ENCODE results near the gene SCTR. TPM values are rescaled to one million over a fixed set of nuclear protein-coding genes. Genes with fewer than 3 reads are reported as not detected.

Gene SCTR
- total RNA-seq, 1 donor from 2014 or later = not detected

DNA sequence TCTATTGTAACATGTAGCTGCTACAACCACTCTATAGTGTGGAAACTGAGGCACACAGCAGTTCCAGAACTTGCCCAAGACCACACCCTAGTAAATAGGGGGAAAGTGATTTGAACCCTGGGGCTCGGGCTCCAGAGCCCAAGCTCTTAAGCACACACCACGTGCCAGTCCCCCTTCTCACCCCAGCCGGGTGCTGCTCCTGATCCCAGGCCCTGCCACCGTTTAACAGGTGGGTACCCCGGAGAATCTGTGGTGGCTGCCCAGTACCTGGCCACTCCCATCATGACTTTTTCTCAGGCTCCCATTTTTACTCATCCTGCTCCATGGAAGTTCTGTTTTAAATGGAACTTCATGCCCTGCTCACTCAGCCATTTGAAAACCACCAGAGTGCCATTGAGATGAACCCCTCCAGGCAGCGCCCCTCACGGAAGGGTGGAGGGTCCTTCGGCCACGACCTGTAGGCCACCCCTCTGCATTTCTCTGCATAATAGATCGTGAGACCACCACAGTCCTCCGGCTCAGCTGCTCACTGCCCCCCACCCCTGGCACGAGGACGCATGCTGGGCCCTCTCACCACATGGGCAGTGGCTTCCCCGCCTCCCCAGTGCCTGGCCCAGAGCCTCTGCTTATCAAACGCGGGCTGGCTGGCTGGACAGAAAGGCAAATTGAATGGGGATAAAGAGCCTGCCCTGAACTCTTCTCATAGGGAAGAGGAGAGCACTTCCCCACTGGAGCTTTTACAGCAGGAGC is 50.5 kb downstream of the SCTR start:
- no peaks in the 10 kb centered on the region for H3K36me3 ChIP-seq
- H4K20me1 ChIP-seq (ENCODE audit: low read depth) = no peaks in the 10 kb centered on the region
- Mint-ChIP-seq H3K4me3 (no peak overlapping the region), H3K36me3 (no peaks in the 10 kb centered on the region), H3K9me3 (no peaks in the 10 kb centered on the region), H3K27ac (peak overlapping the region; percentile 79), H3K4me1 (peaks cover 23% of the 10 kb centered on the region), H3K27me3 (ENCODE audit: insufficient read depth, low read depth) (peaks cover 9% of the 10 kb centered on the region)
- H3K9me3 ChIP-seq (ENCODE audit: low read depth) = no peaks in the 10 kb centered on the region
- peaks cover 12% of the 10 kb centered on the region for H3K4me1 ChIP-seq
- no peaks in the 10 kb centered on the region for H3K27me3 ChIP-seq
- no peak overlapping the region for H3K9ac ChIP-seq
- H3K79me2 ChIP-seq (ENCODE audit: low read depth) = no peaks in the 10 kb centered on the region
- no peak overlapping the region for H3K4me3 ChIP-seq
- no peaks in the 10 kb centered on the region for H3F3A ChIP-seq (ENCODE audit: low read depth)
- H2AFZ ChIP-seq (replicated peaks) = no peak overlapping the region
- H3K27ac ChIP-seq = no peak overlapping the region
- no peak for DNase-seq (ENCODE audit: low spot score)
- no peak overlapping the region for H3K4me2 ChIP-seq
- TF ChIP-seq EZH2phosphoT487 (IDR thresholded peaks at IDR 0.05) = no peak
- TF ChIP-seq EZH2 (IDR thresholded peaks at IDR 0.05) = no peak
- TF ChIP-seq, protein P1, sequence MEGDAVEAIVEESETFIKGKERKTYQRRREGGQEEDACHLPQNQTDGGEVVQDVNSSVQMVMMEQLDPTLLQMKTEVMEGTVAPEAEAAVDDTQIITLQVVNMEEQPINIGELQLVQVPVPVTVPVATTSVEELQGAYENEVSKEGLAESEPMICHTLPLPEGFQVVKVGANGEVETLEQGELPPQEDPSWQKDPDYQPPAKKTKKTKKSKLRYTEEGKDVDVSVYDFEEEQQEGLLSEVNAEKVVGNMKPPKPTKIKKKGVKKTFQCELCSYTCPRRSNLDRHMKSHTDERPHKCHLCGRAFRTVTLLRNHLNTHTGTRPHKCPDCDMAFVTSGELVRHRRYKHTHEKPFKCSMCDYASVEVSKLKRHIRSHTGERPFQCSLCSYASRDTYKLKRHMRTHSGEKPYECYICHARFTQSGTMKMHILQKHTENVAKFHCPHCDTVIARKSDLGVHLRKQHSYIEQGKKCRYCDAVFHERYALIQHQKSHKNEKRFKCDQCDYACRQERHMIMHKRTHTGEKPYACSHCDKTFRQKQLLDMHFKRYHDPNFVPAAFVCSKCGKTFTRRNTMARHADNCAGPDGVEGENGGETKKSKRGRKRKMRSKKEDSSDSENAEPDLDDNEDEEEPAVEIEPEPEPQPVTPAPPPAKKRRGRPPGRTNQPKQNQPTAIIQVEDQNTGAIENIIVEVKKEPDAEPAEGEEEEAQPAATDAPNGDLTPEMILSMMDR (IDR thresholded peaks at IDR 0.05) = no peak

- Histone ChIP-seq H2AFZ (replicated peaks) (no peak overlapping the region), H3K79me2 (ENCODE audit: low read depth) (no peaks in the 10 kb centered on the region), H3K4me3 (no peak overlapping the region), H3K4me2 (no peak overlapping the region), H4K20me1 (ENCODE audit: low read depth) (no peaks in the 10 kb centered on the region), H3K36me3 (no peaks in the 10 kb centered on the region), H3F3A (ENCODE audit: low read depth) (no peaks in the 10 kb centered on the region), H3K4me1 (peaks cover 12% of the 10 kb centered on the region), H3K9me3 (ENCODE audit: low read depth) (no peaks in the 10 kb centered on the region), H3K9ac (no peak overlapping the region), H3K27me3 (no peaks in the 10 kb centered on the region), H3K27ac (no peak overlapping the region)
- Mint-ChIP-seq H3K36me3 (no peaks in the 10 kb centered on the region), H3K27ac (no peak overlapping the region), H3K4me1 (peaks cover 23% of the 10 kb centered on the region), H3K4me3 (no peak overlapping the region), H3K9me3 (no peaks in the 10 kb centered on the region), H3K27me3 (ENCODE audit: insufficient read depth, low read depth) (peaks cover 7% of the 10 kb centered on the region)
- no peak for DNase-seq (ENCODE audit: low spot score)
- TF ChIP-seq EZH2 (IDR thresholded peaks at IDR 0.05) (no peak), EZH2phosphoT487 (IDR thresholded peaks at IDR 0.05) (no peak)
- TF ChIP-seq, protein P1 (IDR thresholded peaks at IDR 0.05) = no peak
Measured at GRCh38 chr2:119472749-119473148, 51.5 kb downstream of the SCTR start.

- no peak overlapping the region for H2AFZ ChIP-seq (replicated peaks)
- no peak overlapping the region for H3K4me3 Mint-ChIP-seq
- TF ChIP-seq EZH2 (IDR thresholded peaks at IDR 0.05) (no peak), EZH2phosphoT487 (IDR thresholded peaks at IDR 0.05) (no peak)
- TF ChIP-seq, protein P1 (IDR thresholded peaks at IDR 0.05) = no peak
- H3K4me2 ChIP-seq = no peak overlapping the region
- H3K79me2 ChIP-seq (ENCODE audit: low read depth) = no peaks in the 10 kb centered on the region
- no peaks in the 10 kb centered on the region for H3K36me3 ChIP-seq
- H3K27me3 Mint-ChIP-seq (ENCODE audit: insufficient read depth, low read depth) = peaks cover 4% of the 10 kb centered on the region
- no peak overlapping the region for H3K9ac ChIP-seq
- H3K9me3 ChIP-seq (ENCODE audit: low read depth) = no peaks in the 10 kb centered on the region
- no peaks in the 10 kb centered on the region for H4K20me1 ChIP-seq (ENCODE audit: low read depth)
- H3K27ac Mint-ChIP-seq = no peak overlapping the region
- no peak overlapping the region for H3K4me3 ChIP-seq
- no peak overlapping the region for H3K27ac ChIP-seq
- no peak for DNase-seq (ENCODE audit: low spot score)
- peaks cover 5% of the 10 kb centered on the region for H3K4me1 Mint-ChIP-seq
- H3K4me1 ChIP-seq = no peaks in the 10 kb centered on the region
- no peaks in the 10 kb centered on the region for H3K27me3 ChIP-seq
- H3K36me3 Mint-ChIP-seq = no peaks in the 10 kb centered on the region
- H3K9me3 Mint-ChIP-seq = no peaks in the 10 kb centered on the region
- H3F3A ChIP-seq (ENCODE audit: low read depth) = no peaks in the 10 kb centered on the region
Measured at GRCh38 chr2:119469661-119470297, 54.5 kb downstream of the SCTR start.
